GM18520 (cell line): ENCODE results near the gene ANKLE2.
"Not testable (repeated sequence)": the region's sequence is repeated elsewhere in the genome, so short reads cannot be mapped to it uniquely, and the experiment has no call there.

Source experiments
- ATAC-seq: cut with Tn5 transposase; IDR thresholded peaks from one replicate; pipeline ENCODE4 v1.9.1; 2021; ENCODE audit not compliant: unreplicated experiment

Gene ANKLE2

DNA sequence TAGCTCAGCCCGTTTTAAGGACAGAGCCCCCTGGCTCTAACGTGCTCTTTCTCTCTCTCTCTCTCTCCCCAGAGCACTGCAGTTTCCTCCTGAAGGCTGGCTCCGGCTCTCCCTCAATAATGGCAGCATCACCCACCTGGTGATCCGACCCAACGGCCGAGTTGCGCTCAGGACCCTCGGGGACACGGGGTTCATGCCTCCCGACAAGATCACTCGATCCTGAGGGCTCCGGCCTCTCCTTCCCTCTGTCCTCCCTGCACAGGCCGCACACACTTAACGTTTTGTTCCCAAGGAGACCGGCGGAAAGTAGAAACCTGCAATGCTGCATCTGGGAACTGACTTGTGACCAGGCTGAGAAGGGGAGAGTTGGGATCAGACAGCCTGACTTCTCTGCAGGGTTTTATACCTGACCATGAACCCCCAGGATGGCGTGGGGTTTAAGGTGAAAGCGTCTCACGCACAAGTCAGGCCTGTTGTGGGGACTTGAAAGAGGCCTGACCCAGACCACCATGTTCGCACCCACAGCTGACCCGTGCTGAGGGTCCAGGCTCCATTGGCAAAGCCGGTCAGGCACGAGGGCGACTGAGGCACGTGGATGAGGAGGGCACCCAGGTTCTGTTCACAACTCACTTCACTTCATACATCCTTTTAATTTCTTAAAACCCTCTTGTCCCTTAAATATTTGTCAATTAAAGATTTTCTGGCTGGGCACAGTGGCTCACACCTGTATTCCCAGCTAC lies 40.9 kb downstream of the ANKLE2 start:
- ATAC-seq = no peak

DNA sequence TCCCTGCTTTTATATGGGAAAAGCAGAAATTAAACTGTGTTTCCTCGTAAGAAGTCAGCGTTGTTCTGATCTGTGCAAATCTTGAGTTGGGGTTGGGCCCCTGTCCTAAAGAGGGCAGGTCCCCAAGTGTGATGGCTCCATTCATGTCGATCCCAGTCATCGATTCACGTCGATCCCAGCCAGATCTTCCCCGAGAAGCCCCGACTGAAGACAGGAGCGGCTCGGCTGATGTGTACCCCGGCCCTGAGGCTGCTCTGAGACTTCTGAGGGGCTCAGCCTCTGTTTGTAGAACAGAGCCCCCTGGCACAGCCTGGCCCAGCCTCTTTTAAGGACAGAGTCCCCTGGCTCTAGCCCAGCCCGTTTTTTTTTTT lies 41.7 kb downstream of the ANKLE2 start:
- ATAC-seq = no peak

DNA sequence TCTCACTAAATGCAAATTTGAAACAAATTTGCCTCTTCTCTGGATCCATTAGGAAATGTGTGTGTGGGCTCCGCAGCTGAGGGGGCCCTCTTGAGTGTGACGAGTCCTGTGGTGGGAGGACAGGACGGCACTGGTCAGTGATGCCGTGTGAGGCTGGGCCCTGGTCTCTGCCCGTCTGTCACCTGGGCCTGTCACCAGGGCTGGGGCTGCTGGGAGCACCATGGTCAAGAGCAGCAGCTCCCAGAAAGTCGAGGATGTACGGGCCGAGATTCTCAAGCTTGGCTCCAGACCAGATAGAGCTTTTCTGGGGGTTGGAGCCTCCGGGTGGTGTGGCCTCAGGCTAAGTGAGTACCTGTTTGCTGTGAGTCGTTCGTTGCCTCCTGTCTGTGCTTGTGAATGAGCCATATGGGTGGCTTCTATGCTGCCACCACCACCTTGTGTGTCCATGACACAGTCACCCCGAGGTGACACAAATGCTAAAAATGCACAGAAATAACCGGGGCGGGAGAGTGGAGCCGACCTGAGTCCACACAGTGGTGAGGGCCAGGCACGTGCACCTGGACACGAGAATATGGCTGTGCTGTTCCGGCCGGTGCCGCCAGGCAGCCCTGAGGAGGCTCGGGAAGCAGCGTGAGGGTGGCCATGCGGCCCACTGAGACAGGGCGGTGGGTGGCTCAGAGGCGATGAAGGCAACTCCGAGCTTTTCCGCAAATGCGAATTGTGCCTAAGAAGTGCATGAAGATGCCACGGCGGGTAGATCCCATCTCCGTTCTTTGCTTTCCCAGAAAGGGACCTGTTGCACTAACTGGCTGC lies 42.3 kb downstream of the ANKLE2 start:
- no peak for ATAC-seq

DNA sequence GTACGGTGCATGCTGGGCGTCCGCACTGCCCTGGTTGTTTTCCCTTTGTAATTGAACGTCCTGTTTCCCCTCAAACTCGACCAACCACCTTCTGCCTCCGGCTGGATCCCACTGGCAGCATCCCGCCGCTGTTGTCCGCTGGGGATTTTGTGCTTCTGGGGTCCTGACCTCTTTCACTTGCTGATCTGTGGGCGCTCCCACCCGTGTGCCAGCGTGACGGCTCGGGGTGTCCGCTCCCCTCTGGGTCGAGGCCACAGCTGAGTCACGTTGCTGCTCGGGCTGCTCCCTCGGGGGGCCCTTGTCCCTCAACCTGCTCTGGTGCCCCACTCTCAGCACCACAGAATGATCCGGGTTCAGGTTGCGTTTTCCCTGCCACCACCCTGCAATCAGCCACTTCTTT lies 43.0 kb downstream of the ANKLE2 start:
- no peak for ATAC-seq

DNA sequence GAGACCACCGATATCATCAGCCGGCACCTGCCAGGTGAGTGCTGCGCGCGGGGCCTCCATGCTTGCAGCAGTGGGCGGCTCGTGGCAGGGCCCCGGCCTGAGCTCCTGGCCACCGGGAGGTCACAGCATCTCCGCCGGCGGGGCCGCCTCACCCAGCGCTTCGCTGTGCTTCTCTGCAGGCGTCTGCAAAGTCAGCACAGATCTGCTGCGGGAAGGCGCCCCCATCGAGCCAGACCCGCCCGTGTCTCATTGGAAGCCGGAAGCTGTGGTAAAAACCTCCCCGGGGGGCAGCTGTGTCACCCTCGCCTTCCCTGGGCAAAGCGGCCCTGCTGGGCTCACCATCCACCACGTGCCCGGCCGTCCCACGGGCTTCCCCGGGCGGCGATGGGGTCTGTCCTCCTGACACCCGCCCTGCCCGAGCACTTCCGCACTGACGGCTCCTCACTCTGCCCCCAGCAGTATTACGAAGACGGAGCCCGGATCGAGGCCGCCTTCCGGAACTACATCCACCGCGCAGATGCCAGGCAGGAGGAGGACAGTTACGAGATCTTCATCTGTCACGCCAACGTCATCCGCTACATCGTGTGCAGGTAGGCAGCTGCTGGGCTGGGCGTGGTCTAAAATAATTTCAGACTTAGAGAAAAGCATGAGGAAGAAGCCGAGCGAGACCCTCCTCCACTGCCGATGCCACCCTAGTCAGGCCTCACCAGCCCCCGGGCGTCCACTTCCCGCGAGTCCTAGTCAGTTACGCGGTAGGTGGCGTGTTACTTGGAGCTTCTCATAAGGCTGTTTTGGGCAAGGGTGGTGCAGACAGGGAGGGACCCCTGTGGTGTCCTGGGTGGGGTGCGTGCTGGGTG lies 43.9 kb downstream of the ANKLE2 start:
- no peak for ATAC-seq

DNA sequence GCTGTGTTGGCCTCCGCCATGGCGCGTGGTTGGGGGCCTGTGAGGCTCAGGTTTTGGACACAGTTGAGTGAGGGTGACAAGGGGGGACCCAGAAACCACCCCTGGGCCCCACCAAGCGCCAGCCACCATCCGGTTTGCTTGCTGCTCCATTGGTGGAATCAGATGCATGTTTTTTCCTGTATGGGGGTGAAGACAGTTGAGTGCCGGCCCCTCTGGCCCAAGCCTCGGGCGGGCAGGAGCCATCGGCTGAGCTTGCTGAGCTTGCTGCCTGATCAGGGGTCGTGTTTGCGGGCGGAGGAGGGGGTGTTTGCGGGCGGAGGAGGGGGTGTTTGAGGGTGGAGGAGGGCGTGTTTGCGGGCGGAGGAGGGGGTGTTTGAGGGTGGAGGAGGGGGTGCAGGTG lies 44.6 kb downstream of the ANKLE2 start:
- ATAC-seq = no peak

DNA sequence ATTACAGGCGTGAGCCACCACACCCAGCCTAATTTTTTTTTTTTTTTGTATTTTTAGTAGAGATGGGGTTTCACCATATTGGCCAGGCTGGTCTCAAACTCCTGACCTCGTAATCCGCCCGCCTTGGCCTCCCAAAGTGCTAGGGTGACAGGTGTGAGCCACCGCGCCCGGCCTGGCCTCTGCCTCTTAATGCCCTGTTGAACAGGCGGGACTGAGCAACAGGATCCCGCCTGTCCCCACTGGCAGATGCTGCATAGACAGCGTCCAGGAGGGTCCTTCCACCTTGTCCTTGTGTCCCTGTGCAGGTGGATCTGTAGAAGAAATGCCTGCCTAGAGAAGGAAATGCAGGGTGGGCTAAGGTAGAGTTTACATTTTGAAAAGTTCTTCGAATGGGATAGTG lies 45.3 kb downstream of the ANKLE2 start:
- ATAC-seq = no peak

DNA sequence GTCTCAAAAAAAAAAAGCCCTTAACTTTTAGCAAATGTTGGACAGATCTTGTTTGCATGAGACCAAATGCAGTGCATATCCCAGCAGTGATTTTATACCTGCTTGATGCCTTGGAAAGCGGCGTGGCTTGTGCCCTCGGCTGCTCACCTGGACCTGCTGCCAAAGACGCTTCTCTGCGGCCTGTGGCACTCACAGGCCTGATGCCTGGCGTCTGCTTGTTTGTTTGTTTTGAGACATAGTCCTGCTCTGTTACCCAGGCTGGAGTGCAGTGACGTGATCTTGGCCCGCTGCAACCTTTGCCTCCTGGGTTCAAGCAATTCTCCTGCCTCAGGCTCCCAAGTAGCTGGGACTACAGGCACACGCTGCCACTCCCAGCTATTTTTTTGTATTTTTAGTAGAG lies 45.8 kb downstream of the ANKLE2 start:
- ATAC-seq = no peak

DNA sequence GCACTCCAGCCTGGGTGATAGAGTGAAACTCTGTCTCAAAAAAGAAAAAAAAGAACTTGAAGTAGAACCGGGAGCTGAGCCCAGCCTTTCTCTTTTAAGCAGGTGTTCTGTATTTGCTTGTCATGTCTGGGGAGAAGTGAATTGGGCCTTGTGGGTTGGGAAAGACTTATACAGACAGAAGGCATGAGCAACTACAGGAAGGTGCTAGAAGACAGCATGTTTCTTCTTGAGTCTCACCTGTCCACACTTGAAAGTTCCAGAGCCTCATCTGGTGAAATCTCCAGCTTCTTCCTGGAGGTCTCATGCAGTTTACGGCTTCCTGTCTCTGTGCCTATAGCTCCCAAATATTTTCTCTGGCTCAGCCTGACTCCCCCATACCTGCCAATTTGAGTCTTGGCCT lies 48.5 kb downstream of the ANKLE2 start:
- no peak for ATAC-seq

DNA sequence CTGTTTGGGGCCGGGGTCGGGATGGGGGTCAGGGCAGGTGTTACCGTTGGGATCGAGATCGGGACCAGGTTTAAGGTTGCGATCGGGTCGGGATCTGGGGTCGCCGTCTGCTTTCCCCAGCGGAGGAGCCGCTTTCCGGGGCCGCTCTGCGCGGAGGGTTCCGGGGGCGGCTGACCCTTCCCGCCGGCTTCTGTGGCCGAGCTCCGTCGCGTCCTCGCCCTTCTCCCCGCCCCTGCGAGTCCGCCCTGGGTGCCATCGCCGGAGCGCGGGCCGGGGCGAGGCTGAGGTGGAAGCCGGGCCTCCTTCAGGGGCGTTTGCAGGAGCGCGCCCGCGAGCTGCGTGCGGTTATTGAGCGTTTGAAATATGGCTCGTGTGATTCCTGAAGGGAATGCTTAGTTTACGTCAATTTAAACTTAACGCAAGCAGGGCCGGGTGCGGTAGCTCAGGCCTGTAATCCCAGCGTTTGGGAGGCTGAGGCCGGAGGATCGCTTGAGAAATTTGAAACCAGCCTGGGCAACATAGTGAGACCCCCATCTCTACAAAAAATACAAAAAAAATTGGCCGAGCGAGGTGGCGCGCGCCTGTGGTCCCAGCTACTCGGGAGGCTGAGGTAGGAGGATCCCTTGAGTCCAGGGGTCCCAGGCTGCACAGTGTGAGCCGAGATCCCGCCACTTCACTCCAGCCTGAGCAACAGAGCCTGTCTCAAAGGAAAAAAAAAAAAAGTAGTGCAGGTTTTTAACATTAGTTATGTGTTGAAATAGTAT lies 50.4 kb downstream of the ANKLE2 start:
- no peak for ATAC-seq

DNA sequence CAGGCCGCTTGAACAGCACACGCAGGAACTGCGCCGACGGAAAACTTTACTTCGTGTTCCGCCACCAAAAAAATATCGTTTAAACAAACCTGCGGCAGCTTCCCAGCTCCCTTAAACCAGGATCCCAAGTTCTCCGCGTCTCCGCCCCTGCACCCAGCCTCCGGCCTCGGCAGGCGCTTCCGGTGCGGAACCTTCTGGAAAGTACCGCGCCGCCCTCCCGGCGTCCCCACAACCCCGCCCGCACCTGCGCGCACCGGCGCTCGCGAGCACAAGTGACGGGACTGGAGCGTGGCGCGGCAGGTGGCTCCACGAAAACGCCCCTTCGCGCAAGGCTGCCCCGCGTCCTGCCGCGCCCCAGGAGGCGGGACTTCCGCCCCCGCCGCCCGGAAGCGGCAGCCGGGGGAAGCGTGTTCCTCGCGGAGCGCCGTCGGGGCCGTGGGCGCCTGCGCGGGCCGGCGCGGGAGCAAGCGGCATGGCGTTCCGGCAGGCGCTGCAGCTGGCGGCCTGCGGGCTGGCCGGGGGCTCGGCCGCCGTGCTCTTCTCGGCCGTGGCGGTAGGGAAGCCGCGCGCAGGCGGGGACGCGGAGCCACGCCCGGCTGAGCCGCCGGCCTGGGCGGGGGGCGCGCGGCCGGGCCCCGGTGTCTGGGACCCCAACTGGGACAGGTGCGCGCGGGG lies 51.1 kb downstream of the ANKLE2 start, which contains the start of gene PGAM5:
TSS of gene PGAM5 (plus strand) at position 438 of the 675 bp plus-strand sequence. CDS start at position 473, 35 bp downstream.
- ATAC-seq = peak; percentile 88

DNA sequence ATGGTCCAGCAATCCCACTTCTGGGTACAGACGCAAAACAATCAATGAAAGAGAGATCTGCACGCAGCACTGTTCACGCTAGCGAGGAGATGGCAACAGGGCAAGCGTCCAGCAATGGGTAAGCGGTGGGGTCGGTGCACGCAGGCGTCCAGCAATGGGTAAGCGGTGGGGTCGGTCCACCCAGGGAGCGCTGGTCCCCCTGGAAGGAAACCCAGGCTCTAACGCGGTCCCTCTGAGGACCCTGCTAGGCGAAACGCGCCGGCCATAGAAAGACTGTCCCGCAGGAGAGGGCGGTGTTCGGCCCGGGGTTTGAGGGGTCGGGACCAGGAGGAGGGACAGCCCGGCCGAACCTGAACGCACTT lies 51.6 kb downstream of the ANKLE2 start:
- peak; percentile 11 for ATAC-seq

DNA sequence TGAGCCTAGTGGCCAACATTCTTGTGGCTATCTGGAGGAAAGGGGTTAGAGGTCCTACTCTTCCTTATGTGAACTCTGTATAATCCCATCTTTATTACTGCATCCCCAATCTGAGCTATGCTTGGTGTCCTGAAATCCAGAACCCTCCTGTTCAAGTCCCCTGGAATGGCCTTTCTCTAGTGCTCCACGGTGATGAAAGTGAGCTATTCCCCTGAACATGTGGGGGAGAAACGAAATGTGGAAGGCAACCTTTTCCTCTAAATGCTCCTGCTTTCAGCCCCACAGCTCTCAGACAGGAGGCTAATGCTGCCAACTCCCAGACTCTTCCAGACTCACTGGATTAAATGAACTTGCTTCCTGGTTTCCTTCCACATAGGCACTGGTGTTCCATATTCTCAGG lies 53.5 kb downstream of the ANKLE2 start:
- no peak for ATAC-seq

DNA sequence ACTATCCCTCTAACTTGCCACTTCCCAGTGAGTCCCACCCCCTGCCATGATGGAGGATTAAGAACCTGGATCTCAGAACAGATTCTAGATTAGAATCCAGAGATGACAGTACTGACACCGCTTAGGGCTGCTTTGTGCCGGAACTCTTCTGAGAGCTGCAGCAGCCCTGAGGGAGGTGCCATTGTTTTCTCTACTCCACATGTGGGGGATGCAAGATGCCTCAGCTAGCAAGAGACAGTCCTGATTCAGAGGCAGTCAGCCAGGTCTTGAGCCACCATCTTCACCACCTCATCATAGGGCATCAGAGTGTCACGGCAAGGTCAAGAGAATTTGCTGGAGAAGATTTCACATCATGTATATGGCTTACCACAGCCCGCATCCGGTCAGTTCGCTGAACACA lies 54.4 kb downstream of the ANKLE2 start:
- no peak for ATAC-seq

DNA sequence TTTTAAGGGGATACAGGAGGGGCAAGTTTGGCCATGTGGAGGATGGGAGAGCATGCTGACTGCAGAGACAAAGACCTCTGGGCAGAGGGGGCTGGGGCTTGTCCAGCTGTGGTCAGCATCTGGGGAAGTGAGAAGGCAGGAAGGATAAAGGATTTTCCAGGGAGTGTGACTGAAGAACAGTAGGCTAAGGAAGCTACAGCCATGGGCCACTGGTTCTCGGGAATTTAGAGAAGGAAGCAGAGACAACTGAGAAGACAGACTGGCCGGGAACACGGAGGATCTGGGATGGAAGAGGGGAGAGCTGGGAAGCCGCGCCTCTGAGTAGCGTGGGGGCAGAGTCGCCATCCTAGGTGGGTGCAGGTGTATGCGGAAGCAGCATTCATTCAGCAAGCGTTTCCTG lies 58.0 kb downstream of the ANKLE2 start:
- no peak for ATAC-seq

DNA sequence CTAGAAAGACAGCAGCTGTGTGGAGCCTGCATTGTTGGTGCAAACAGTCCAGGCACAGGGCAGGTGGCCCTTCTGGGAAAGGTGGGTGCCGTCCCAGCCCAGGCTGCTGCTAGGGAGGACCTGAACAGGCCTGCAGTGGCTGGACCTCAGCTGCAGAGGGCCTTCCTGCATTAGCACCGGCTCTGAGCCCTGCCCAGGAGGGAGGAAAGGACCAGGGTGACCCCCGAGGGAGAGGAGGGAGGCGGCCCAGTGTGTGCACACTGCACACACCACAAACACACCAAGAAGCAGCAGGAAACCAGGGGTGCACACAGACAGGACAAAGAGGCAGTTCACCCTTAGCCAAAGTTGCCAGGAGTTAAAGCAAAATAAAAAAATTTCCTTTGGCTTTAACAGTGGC lies 59.0 kb downstream of the ANKLE2 start:
- ATAC-seq = no peak

DNA sequence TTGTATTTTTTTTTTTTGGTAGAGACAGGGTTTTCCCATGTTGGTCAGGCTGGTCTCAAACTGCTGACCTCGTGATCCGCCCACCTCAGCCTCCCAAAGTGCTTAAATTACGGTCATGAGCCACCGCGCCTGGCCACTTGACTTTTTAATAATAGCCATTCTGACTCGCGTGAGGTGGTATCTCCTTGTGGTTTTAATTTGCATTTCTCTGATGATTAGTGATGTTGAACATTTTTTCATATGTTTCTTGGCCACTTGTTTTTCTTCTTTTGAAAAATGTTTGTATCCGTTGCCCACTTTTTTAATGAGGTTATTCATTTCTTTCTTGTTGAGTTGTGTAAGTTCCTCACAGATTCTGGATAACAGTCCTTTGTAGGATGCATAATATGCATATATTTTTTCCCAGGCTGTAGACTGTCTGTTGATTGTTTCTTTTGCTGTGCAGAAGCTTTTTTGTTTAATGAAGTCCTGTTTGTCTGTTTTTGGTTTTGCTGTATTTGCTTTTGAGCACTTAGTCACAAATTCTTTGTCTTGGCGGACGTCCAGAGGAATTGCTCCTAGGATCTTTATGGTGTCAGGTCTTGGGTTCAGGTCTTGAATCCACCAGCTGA lies 61.3 kb downstream of the ANKLE2 start:
- ATAC-seq = no peak

DNA sequence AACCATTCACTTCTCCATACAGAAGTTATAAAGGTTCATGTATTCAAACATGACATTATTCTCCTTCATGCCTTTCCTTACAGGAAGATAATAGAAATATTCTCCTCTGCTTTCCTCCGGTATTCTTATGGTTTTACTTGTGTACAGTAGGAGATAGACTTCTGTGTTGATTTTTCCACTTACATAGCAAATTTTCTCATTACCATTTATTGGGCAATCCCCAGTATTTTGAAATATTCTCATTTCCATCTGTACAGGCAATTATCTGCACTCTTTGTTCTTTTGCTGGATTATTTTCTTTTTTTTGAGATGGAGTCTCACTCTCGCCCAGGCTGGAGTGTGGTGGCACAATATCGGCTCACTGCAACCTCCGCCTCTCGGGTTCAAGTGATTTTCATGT lies 63.3 kb downstream of the ANKLE2 start:
- no peak for ATAC-seq

DNA sequence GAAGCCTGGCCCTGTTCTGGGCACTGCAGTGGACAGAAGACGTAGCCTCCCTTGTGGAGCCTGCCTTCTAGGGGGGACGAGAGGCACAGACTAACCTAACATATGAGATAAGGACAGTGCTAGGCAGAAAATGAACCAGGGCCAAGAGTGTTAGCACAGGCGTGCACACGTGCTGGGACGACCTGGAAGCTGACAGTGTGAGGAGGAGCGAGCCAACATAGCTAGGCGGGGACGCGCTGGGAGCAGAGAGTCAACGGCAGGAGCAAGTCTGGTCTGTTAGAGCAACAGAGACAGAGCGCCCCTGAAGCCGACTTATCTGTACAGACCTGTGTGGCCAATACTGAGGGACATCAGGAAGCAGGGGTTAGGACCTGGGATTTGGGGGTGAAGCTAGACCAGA lies 66.2 kb downstream of the ANKLE2 start:
- no peak for ATAC-seq

DNA sequence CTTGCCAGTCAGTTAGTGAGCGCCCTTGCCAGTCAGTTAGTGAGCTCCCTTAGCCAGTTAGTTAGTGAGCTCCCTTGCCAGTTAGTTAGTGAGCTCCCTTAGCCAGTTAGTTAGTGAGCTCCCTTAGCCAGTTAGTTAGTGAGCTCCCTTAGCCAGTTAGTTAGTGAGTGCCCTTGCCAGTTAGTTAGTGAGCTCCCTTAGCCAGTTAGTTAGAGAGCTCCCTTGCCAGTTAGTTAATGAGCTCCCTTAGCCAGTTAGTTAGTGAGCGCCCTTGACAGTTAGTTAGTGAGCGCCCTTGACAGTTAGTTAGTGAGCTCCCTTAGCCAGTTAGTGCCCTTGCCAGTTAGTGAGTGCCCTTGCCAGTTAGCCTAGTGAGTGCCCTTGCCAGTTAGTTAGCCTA lies 66.7 kb downstream of the ANKLE2 start:
- ATAC-seq = not testable (repeated sequence)
